ENCODE results near the gene FAM219B. TPM values are rescaled to one million over a fixed set of nuclear protein-coding genes. Genes with fewer than 3 reads are reported as not detected.

Gene FAM219B
- total and polyA plus RNA-seq, 2 of the 4 experiments (the other 2 are of a cell fraction), result 24.9 to 48.7 TPM

DNA sequence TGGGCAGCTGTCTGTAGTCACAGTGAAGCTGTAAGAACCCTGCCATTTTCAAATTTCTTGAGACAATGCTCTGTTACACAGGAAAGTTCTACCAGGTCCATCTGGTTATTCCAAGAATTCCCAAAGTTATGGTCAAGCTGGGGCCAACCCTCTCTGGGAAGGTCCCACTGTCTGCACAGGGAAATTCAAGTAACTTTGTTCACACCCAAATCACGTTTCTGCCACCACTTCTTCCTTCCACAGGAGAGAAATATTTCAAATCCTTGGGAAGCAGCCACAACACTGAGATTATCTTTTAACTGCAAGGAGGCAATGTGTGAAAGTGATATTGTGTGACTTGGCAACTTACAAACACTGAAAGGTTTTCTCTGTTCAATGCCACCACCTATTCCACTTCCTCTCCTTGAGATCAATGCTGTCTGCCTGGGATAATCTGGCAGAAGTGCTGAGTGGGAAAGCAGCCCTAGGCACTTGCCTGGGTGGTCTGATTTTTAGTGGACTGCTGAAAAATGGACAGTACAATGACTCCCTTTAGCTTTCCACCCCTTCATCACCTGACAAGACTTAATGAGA is 39.1 kb downstream of the FAM219B start:
- Histone ChIP-seq H3K4me1 (ENCODE audit: control insufficient read depth, insufficient read depth, low read length) (peaks cover 19% of the 10 kb centered on the region), H3K36me3 (ENCODE audit: control insufficient read depth, insufficient read depth, low read length) (peaks cover 2% of the 10 kb centered on the region), H3K14ac (replicated peaks; ENCODE audit: low read depth, low read length) (no peak overlapping the region), H2BK15ac (ENCODE audit: low read depth, low read length) (no peak overlapping the region), H2AK9ac (replicated peaks; ENCODE audit: low read depth, low read length, poor library complexity) (no peak overlapping the region), H3K4me2 (ENCODE audit: low read depth, low read length) (no peak overlapping the region), H2AK5ac (ENCODE audit: low read depth, low read length) (no peak overlapping the region), H2BK20ac (ENCODE audit: low read depth, low read length) (no peak overlapping the region), H3K23ac (ENCODE audit: low read depth, low read length) (no peak overlapping the region), H2BK120ac (ENCODE audit: low read depth, low read length) (no peak overlapping the region), H3K27me3 (ENCODE audit: control insufficient read depth, insufficient read depth, low read length) (no peaks in the 10 kb centered on the region), H3K4me3 (ENCODE audit: insufficient read depth, low read depth, low read length) (no peak overlapping the region), H3K56ac (ENCODE audit: extremely low read depth, insufficient read depth, low read length) (no peak overlapping the region), H4K5ac (ENCODE audit: low read depth, low read length) (no peak overlapping the region), H2AFZ (replicated peaks; ENCODE audit: low read length, poor library complexity) (no peak overlapping the region), H2BK5ac (ENCODE audit: low read depth, low read length, poor library complexity, severe bottlenecking) (no peak overlapping the region), H3K79me1 (ENCODE audit: low read depth in 1 of 2, low read length in 2 of 2) (peaks cover 17 to 85% of the 10 kb centered on the region in 2 experiments), H3K9me1 (ENCODE audit: insufficient read depth, low read length) (peaks cover 44% of the 10 kb centered on the region), H4K20me1 (ENCODE audit: insufficient read depth, low read length) (peaks cover 78% of the 10 kb centered on the region), H3K27ac (ENCODE audit: insufficient read depth, low read length) (no peak overlapping the region), H3K9me3 (ENCODE audit: control insufficient read depth, insufficient read depth, low read length) (no peaks in the 10 kb centered on the region), H3K4ac (ENCODE audit: low read depth, low read length) (no peak overlapping the region), H3K9ac (ENCODE audit: low read depth, low read length) (no peak overlapping the region), H3K18ac (ENCODE audit: low read depth, low read length) (no peak overlapping the region), H4K91ac (ENCODE audit: insufficient read depth, low read depth, low read length) (no peak overlapping the region), H4K8ac (ENCODE audit: low read depth in 2 of 2, low read length in 2 of 2) (no peak overlapping the region)
- WGBS, 2 experiments (ENCODE audit: extremely low coverage in 2 of 2, insufficient read length in 1 of 2), result no CpG with 5 or more reads among the region's 1 CpG
- CTCF ChIA-PET, result no interaction called here
- no peak for DNase-seq
- intact Hi-C loops (cut with micrococcal nuclease), result no loop called here
- TF ChIP-seq MAZ (IDR thresholded peaks at IDR 0.05; ENCODE audit: borderline replicate concordance, low read depth, low read length) (no peak), POLR2A (IDR thresholded peaks at IDR 0.05; ENCODE audit: low read depth, low read length) (no peak), NFE2L2 (IDR thresholded peaks at IDR 0.05; ENCODE audit: low read depth, low read length) (no peak), MXI1 (IDR thresholded peaks at IDR 0.05; ENCODE audit: borderline replicate concordance, low read depth, low read length) (no peak), FOS (IDR thresholded peaks at IDR 0.05; ENCODE audit: low read depth, low read length) (no peak), SMC3 (IDR thresholded peaks at IDR 0.05; ENCODE audit: low read depth, low read length) (no peak), RCOR1 (IDR thresholded peaks at IDR 0.05; ENCODE audit: insufficient replicate concordance, low read length) (no peak), MAFK (IDR thresholded peaks at IDR 0.05; ENCODE audit: low read depth, low read length) (no peak), CEBPB (IDR thresholded peaks at IDR 0.05; ENCODE audit: low read depth, low read length) (no peak), CHD1 (IDR thresholded peaks at IDR 0.05; ENCODE audit: low read depth, low read length) (no peak)
- TF ChIP-seq, protein P1, sequence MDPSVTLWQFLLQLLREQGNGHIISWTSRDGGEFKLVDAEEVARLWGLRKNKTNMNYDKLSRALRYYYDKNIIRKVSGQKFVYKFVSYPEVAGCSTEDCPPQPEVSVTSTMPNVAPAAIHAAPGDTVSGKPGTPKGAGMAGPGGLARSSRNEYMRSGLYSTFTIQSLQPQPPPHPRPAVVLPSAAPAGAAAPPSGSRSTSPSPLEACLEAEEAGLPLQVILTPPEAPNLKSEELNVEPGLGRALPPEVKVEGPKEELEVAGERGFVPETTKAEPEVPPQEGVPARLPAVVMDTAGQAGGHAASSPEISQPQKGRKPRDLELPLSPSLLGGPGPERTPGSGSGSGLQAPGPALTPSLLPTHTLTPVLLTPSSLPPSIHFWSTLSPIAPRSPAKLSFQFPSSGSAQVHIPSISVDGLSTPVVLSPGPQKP (IDR thresholded peaks at IDR 0.05; ENCODE audit: borderline replicate concordance, low read depth, low read length), result no peak
- TF ChIP-seq, protein P2, sequence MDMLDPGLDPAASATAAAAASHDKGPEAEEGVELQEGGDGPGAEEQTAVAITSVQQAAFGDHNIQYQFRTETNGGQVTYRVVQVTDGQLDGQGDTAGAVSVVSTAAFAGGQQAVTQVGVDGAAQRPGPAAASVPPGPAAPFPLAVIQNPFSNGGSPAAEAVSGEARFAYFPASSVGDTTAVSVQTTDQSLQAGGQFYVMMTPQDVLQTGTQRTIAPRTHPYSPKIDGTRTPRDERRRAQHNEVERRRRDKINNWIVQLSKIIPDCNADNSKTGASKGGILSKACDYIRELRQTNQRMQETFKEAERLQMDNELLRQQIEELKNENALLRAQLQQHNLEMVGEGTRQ (IDR thresholded peaks at IDR 0.05; ENCODE audit: low read depth, low read length), result no peak
- TF ChIP-seq, protein P3, sequence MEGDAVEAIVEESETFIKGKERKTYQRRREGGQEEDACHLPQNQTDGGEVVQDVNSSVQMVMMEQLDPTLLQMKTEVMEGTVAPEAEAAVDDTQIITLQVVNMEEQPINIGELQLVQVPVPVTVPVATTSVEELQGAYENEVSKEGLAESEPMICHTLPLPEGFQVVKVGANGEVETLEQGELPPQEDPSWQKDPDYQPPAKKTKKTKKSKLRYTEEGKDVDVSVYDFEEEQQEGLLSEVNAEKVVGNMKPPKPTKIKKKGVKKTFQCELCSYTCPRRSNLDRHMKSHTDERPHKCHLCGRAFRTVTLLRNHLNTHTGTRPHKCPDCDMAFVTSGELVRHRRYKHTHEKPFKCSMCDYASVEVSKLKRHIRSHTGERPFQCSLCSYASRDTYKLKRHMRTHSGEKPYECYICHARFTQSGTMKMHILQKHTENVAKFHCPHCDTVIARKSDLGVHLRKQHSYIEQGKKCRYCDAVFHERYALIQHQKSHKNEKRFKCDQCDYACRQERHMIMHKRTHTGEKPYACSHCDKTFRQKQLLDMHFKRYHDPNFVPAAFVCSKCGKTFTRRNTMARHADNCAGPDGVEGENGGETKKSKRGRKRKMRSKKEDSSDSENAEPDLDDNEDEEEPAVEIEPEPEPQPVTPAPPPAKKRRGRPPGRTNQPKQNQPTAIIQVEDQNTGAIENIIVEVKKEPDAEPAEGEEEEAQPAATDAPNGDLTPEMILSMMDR (conservative IDR thresholded peaks at IDR 0.05; ENCODE audit: low read depth, low read length), result no peak
- no peak for ATAC-seq (ENCODE audit: low read depth)
- dilution Hi-C loops (cut with HindIII; ENCODE audit: low sequenced_read_pairs, unreplicated experiment), result no loop called here
- no TSS peak for BruUV-seq (replicated peaks)
- POLR2A ChIA-PET (ENCODE audit: unreplicated experiment), result no interaction called here
- in situ Hi-C loops (cut with MboI; ENCODE audit: low sequenced_read_pairs), result no loop called here
